Thymus (tissue), 11 donors: ENCODE measurements around the gene RNF113B. TPM values are rescaled to one million over a fixed set of nuclear protein-coding genes. Genes with fewer than 3 reads are reported as not detected.

Experiments
- DNase-seq, 9 donors: peaks; one replicate each; pipeline ENCODE4 v3.0.0-alpha.2; 2013; ENCODE audit warnings: low spot score in 9 of 9, low read depth in 6 of 9, missing footprints in 1 of 9
- H3K27ac ChIP-seq, 2 donors: one replicate each; pipeline ENCODE4 v1.5.1; 2013; ENCODE audit warnings: control low read depth in 1 of 2, low read depth in 1 of 2, low read length in 1 of 2, mild to moderate bottlenecking in 1 of 2, moderate library complexity in 1 of 2
- H3K27me3 ChIP-seq, 2 donors: one replicate each; pipeline ENCODE4 v1.5.1; 2013; ENCODE audit warnings: low read length in 1 of 2; ENCODE audit not compliant: control insufficient read depth in 2 of 2, insufficient read depth in 1 of 2
- H3K36me3 ChIP-seq, 2 donors: one replicate each; pipeline ENCODE4 v1.5.1; 2013; ENCODE audit warnings: low read length in 1 of 2, mild to moderate bottlenecking in 1 of 2, moderate library complexity in 1 of 2; ENCODE audit not compliant: control insufficient read depth in 2 of 2, insufficient read depth in 2 of 2
- H3K4me1 ChIP-seq, 2 donors: one replicate each; pipeline ENCODE4 v1.5.1; 2013; ENCODE audit warnings: low read length in 2 of 2; ENCODE audit not compliant: control insufficient read depth in 2 of 2, insufficient read depth in 2 of 2
- H3K4me3 ChIP-seq, 2 donors: one replicate each; pipeline ENCODE4 v1.5.1; 2013; ENCODE audit warnings: low read length in 2 of 2, control low read depth in 1 of 2, mild to moderate bottlenecking in 1 of 2
- H3K9me3 ChIP-seq, 2 donors: one replicate each; pipeline ENCODE4 v1.5.1; 2013; ENCODE audit warnings: low read length in 1 of 2, mild to moderate bottlenecking in 1 of 2; ENCODE audit not compliant: control insufficient read depth in 2 of 2, insufficient read depth in 1 of 2
- WGBS: extraction: QIAGEN DNeasy Blood & Tissue Kit; methylation state at CpG from one replicate; pipeline ENCODE4 v1.1.7; 2013; 5-methylcytosine and 5-hydroxymethylcytosine counted together
- polyA plus RNA-seq: library from polyadenylated mRNA; stranded (reverse); fragments of 200-250 nt; gene quantifications from one replicate; pipeline ENCODE4 v1.2.3, GENCODE V29; 2013
- total RNA-seq: library from RNA; stranded (reverse); fragments of 120-200 nt; gene quantifications from one replicate; pipeline ENCODE4 v1.2.4, GENCODE V29; 2013
- donor health status: healthy.

RNF113B gene
- total and polyA plus RNA-seq, 2 donors = not detected

DNA sequence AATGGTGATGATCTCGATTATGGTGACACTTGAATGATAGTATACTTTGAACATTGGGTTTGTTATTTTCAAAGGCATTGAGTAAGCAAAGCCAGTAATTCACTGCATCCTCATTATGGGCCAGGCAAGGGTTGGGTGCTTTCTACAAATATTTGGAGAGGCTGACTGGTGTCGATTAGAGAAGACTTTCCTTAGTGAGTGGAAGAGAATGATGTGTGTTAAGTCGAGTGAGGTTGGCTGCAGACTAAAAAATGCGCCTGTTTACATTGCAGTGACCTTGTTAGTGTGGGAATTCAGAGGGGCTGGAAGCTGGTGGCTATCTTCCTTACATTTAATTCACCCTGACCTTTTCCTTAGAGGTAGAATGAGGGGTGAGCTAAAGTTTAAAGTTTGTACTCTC is 22.4 kb upstream of the RNF113B start:
- 77% methylated on average over 4 of the region's 4 CpGs for WGBS
- Histone ChIP-seq H3K4me3 (no peak overlapping the region), H3K27me3 (no peaks in the 10 kb centered on the region), H3K4me1 (no peaks in the 10 kb centered on the region), H3K36me3 (no peaks in the 10 kb centered on the region), H3K9me3 (no peaks in the 10 kb centered on the region), H3K27ac (no peak overlapping the region)
- no peak for DNase-seq

DNA sequence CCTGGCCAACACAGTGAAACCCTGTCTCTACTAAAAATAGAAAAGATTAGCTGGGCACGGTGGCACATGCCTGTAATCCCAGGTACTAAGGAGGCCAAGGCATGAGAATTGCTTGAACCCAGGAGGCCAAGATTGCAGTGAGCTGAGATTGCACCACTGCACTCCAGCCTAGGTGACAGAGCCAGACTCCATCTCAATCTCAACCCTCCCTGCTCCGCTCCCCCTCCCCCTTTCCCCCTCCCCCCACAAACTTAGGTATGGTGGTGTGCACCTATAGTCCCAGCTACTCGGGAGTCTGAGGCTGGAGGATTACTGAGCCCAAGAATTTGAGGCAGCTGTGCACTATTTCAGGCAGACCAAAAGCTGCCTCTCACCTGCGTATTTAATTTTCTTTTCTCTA is 21.6 kb upstream of the RNF113B start:
- Histone ChIP-seq H3K9me3 (no peaks in the 10 kb centered on the region), H3K4me1 (no peaks in the 10 kb centered on the region), H3K27ac (no peak overlapping the region), H3K4me3 (no peak overlapping the region), H3K36me3 (no peaks in the 10 kb centered on the region), H3K27me3 (no peaks in the 10 kb centered on the region)
- no peak for DNase-seq
- WGBS = 94% methylated on average over 4 of the region's 4 CpGs

DNA sequence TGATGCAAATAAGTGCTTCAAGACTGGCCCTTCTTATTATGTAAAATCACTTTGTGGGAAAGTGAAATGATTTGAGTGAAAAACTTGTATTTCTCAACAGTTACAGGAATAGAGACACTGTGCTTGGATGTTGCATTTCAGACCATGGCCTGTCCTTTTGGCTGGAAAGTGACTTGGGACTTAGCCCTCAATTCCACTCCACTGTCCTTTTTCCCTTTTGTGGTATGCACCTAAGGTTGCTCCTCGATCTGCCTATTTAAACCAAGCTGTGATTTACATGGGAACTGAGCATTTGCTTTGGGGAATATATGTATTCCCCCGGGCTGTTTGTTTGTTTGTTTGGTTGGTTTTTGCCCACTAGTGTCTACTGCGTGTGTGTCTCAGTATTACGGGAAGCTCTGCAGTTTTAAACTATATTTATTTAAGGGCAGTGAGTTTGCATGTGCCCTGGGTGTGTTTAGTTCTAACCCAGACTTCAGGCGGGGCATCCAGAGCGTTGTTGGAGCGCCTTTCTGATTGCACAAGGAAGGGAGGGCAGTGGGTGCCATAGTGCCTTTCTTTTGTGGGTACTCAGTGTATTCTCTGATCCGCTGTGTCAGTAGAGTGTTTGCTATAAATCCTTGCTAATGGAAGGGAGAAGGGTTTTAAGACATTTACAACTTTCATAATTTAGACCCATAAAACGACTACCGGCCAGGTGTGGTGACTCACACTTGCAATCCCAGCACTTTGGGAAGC is 18.2 kb upstream of the RNF113B start:
- no peaks in the 10 kb centered on the region for H3K9me3 ChIP-seq
- H3K27me3 ChIP-seq = no peaks in the 10 kb centered on the region
- no peak for DNase-seq
- no peaks in the 10 kb centered on the region for H3K4me1 ChIP-seq
- no peak overlapping the region for H3K4me3 ChIP-seq
- no peaks in the 10 kb centered on the region for H3K36me3 ChIP-seq
- WGBS = 90% methylated on average over 10 of the region's 10 CpGs
- no peak overlapping the region for H3K27ac ChIP-seq

DNA sequence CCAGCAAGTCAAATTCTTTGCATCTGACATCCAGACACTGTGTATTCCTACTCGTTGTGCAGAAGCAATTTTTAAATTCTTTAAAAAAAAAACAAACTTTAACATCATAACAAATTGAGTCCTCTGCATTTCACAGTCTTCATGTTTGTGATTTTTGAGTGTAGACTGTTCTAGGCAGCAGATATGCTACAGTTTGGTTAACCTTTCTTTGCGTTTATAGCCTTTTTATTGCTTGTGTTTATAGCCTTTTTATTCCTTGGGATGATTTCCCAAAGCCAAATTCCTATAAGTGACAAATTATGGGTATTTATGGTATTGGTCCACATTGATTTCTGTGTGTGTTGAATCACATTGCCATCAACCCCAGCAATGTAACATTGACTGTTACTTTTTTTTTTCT is 14.9 kb upstream of the RNF113B start:
- no peaks in the 10 kb centered on the region for H3K36me3 ChIP-seq
- no peaks in the 10 kb centered on the region for H3K27me3 ChIP-seq
- no peaks in the 10 kb centered on the region for H3K9me3 ChIP-seq
- 94% methylated on average over 2 of the region's 2 CpGs for WGBS
- DNase-seq = no peak
- no peak overlapping the region for H3K4me3 ChIP-seq
- no peaks in the 10 kb centered on the region for H3K4me1 ChIP-seq
- H3K27ac ChIP-seq = no peak overlapping the region

DNA sequence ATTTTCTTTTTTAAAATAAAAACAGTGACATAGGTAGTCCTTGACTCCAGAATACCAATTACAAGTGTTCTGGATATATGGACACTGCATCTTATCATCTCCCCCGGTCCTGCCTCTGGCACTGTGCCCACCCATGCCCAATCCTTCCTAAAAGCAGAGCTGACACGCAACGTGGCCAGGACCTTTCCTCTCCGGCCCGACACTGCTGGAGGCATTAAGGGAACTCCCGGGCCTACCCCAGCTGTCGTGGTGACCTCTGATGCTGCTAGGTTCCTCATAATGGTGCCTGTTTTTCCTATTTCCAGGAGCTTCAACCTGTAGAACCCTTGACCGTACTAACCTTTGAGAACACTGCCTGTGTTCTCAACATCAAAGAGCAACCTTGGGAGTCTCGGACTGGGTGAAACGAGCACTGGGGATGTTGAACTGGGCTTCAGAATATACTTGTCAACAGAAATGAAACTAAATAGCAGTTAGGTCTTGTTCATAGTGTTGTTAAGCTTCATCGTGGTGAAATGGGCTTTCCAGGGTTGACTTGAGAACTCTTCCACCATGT is 13.9 kb upstream of the RNF113B start:
- DNase-seq = no peak
- Histone ChIP-seq H3K27ac (no peak overlapping the region), H3K4me1 (no peaks in the 10 kb centered on the region)

DNA sequence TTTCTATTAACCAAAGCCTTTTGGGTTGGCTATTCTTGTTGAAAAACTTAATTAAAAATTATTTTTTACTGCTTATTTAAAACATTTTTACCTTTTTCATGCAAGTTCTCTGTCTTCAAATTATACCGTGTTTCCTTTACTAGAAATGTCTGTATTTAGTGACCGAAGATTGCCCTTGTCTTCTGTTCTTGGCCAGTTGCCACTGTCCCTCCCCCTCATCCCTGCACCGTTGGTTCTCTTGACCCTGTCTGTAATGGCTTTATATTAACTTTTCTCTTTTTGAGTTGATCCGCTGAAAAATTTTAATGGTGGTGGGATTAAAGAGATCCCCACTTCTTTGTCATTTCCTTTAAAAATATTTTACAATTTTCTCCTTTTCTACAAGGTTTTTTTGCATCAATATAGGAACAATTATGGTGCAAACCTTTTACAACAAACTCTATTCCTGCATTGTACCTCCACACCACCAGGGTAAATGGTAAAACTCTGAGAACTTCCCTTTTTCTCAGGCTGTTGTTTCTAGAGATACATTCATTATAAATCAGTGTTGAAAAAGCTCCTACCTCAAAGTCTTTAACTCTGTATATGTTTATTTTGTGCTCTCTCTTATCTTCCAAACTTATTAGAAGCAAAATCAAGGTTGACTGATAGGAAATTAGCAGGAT is 12.9 kb upstream of the RNF113B start:
- H3K27me3 ChIP-seq = no peaks in the 10 kb centered on the region
- H3K36me3 ChIP-seq = no peaks in the 10 kb centered on the region
- H3K27ac ChIP-seq = no peak overlapping the region
- H3K4me1 ChIP-seq = no peaks in the 10 kb centered on the region
- no peak for DNase-seq
- 80% methylated on average over 4 of the region's 4 CpGs for WGBS
- no peaks in the 10 kb centered on the region for H3K9me3 ChIP-seq
- no peak overlapping the region for H3K4me3 ChIP-seq

More for the DNA sequence above, 13.9 kb upstream of the RNF113B start:
- Histone ChIP-seq H3K9me3 (no peaks in the 10 kb centered on the region), H3K4me3 (no peak overlapping the region), H3K27me3 (no peaks in the 10 kb centered on the region), H3K36me3 (no peaks in the 10 kb centered on the region)
- 92% methylated on average over 11 of the region's 11 CpGs for WGBS

DNA sequence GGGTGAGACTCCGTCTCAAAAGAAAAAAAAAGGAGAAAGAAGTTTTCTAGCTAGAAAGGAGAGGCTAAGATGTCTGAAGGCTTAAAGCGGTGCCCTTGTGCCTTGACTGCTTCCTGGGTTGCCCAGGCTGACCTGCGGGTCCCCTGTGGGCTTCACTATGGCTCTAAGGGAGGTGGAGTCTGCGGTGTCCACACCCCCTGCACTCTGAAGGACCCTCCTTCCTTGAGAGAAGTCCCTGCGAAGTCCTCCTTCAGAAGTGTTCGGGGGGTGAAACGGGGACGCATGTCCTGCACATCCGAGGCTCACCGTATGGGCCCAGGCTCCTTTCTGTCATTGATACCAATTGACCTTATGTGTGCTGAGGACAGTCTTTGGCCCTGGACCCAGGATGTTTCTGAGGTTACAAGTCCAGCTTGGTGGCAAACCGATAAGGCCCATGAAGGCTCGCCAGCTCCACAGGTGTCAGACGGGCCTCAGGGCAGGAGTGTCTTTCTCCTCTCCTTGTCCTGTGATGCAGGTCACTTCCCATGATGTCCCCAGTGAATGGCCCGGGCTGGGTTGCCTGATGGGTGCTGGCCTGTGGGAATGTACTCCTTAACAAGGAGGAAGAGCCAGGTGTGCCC is 11.6 kb upstream of the RNF113B start:
- H3K27me3 ChIP-seq = no peaks in the 10 kb centered on the region
- H3K4me1 ChIP-seq = no peaks in the 10 kb centered on the region
- 96% methylated on average over 14 of the region's 14 CpGs for WGBS
- no peaks in the 10 kb centered on the region for H3K9me3 ChIP-seq
- no peak for DNase-seq
- H3K4me3 ChIP-seq = no peak overlapping the region
- no peaks in the 10 kb centered on the region for H3K36me3 ChIP-seq
- no peak overlapping the region for H3K27ac ChIP-seq

DNA sequence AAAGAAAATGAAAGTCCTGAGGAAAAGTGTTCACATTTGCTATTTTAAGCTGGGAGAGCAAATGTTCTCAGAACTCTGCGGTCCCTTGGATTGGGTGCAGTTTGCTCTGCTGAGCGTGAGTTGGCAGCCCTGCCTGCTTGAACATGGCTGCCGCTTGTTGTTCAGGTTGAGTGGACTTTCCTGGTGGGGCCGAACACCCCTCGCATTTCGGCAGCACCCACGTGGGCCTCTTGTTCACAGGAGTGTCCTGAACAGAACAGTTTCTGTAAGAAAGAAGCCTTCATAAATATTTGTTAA is 10.8 kb upstream of the RNF113B start:
- Histone ChIP-seq H3K27ac (no peak overlapping the region), H3K36me3 (no peaks in the 10 kb centered on the region), H3K4me3 (no peak overlapping the region), H3K9me3 (no peaks in the 10 kb centered on the region), H3K4me1 (no peaks in the 10 kb centered on the region), H3K27me3 (no peaks in the 10 kb centered on the region)
- 92% methylated on average over 7 of the region's 7 CpGs for WGBS
- DNase-seq = no peak
